HEK293T (cell line): ENCODE results near the gene NDFIP1.

ENCODE experiments used
- ARNT ChIP-seq: fragments of 450-650 bp; IDR thresholded peaks from 2 replicates; pipeline ENCODE4 v1.6.1; 2017; ENCODE audit warnings: mild to moderate bottlenecking
- BHLHE40 ChIP-seq: fragments of 450-650 bp; IDR thresholded peaks from 2 replicates; pipeline ENCODE4 v1.6.1; 2016; ENCODE audit warnings: mild to moderate bottlenecking, moderate library complexity, borderline replicate concordance
- CTBP1 ChIP-seq: fragments of 450-650 bp; IDR thresholded peaks from 2 replicates; pipeline ENCODE4 v1.6.1; 2016; ENCODE audit warnings: borderline replicate concordance
- ELF4 ChIP-seq: fragments of 450-650 bp; IDR thresholded peaks from 2 replicates; pipeline ENCODE4 v1.6.1; 2017; ENCODE audit warnings: antibody characterized with exemption
- FOXA1 ChIP-seq: fragments of 450-650 bp; IDR thresholded peaks from 2 replicates; pipeline ENCODE4 v1.6.1; 2016; ENCODE audit warnings: mild to moderate bottlenecking
- FOXK2 ChIP-seq: fragments of 450-650 bp; IDR thresholded peaks from 2 replicates; pipeline ENCODE4 v1.6.1; 2016; ENCODE audit warnings: mild to moderate bottlenecking
- FOXM1 ChIP-seq: fragments of 450-650 bp; IDR thresholded peaks from 2 replicates; pipeline ENCODE4 v1.6.1; 2017; ENCODE audit warnings: mild to moderate bottlenecking, borderline replicate concordance
- L3MBTL2 ChIP-seq: fragments of 450-650 bp; conservative IDR thresholded peaks from 2 replicates; pipeline ENCODE4 v1.6.1; 2016; ENCODE audit warnings: mild to moderate bottlenecking
- PKNOX1 ChIP-seq: fragments of 450-650 bp; IDR thresholded peaks from 2 replicates; pipeline ENCODE4 v1.6.1; 2016
- SP1 ChIP-seq: fragments of 450-650 bp; IDR thresholded peaks from 2 replicates; pipeline ENCODE4 v1.6.1; 2017
- TARDBP ChIP-seq: fragments of 450-650 bp; IDR thresholded peaks from 2 replicates; pipeline ENCODE4 v1.6.1; 2016

- TF ChIP-seq FOXK2, result no peak
- TF ChIP-seq FOXA1, result no peak
- TF ChIP-seq L3MBTL2, result no peak
- no peak for TF ChIP-seq SP1
- no peak for TF ChIP-seq PKNOX1
- no peak for TF ChIP-seq ARNT
- no peak for TF ChIP-seq FOXM1
- TF ChIP-seq ELF4, result no peak
- no peak for TF ChIP-seq BHLHE40
- TF ChIP-seq TARDBP, result no peak
- TF ChIP-seq CTBP1, result no peak
Observed at GRCh38 chr5:142168365-142168764, 59.8 kb downstream of the NDFIP1 start.
